ENCODE data around the gene GPR142.
A peak's percentile ranks its signal among the peaks of the same experiment; 100 is the strongest.

Gene GPR142

GRCh38 chr17:74371653-74372147 is 4.4 kb downstream of the GPR142 start:
- DNase-seq, result no peak

GRCh38 chr17:74372426-74372825 is 5.1 kb downstream of the GPR142 start:
- no peak for DNase-seq

GRCh38 chr17:74373838-74374606 is 6.7 kb downstream of the GPR142 start:
- peak; percentile 75 for DNase-seq

- DNase-seq, result no peak
These were observed 7.6 kb downstream of the GPR142 start for GRCh38 chr17:74374858-74375257.

- peak; percentile 81 for DNase-seq
These were observed 12.3 kb downstream of the GPR142 start for GRCh38 chr17:74379495-74380085.

GRCh38 chr17:74380086-74380958 is 13.0 kb downstream of the GPR142 start:
- DNase-seq, result no peak

GRCh38 chr17:74380959-74381808 is 13.9 kb downstream of the GPR142 start:
- no peak for DNase-seq

GRCh38 chr17:74383141-74383540 is 15.8 kb downstream of the GPR142 start:
- no peak for DNase-seq

GRCh38 chr17:74385201-74385600 is 17.9 kb downstream of the GPR142 start:
- no peak for DNase-seq

- DNase-seq, result no peak
These were observed 19.1 kb downstream of the GPR142 start for GRCh38 chr17:74386386-74386785.

GRCh38 chr17:74387365-74388218 is 20.3 kb downstream of the GPR142 start:
- no peak for DNase-seq

GRCh38 chr17:74389084-74389753 is 21.9 kb downstream of the GPR142 start:
- no peak for DNase-seq

- no peak for DNase-seq
These were observed 22.8 kb downstream of the GPR142 start for GRCh38 chr17:74389937-74390679.

- no peak for DNase-seq
These were observed 23.7 kb downstream of the GPR142 start for GRCh38 chr17:74390680-74391653.

GRCh38 chr17:74391771-74392170 is 24.5 kb downstream of the GPR142 start:
- DNase-seq, result no peak

GRCh38 chr17:74392848-74393247 is 25.5 kb downstream of the GPR142 start:
- no peak for DNase-seq

- DNase-seq, result no peak
These were observed 26.1 kb downstream of the GPR142 start for GRCh38 chr17:74393346-74393942.

GRCh38 chr17:74394275-74394950 is 27.1 kb downstream of the GPR142 start:
- DNase-seq, result no peak

All from NCI-H1694 (cell line).